PC-3 (cell line): ENCODE data around the gene HIP1R. TPM values are rescaled to one million over a fixed set of nuclear protein-coding genes. Genes with fewer than 3 reads are reported as not detected.
A peak's percentile ranks its signal among the peaks of the same experiment; 100 is the strongest.

Source experiments
- ATAC-seq: fragments of 200-7000 bp; cut with Tn5 transposase; 2 replicates; pipeline ENCODE4 v1.9.1; 2020; ENCODE audit warnings: mild to moderate bottlenecking, moderate library complexity
- BruUV-seq: library from RNA; stranded (reverse); fragments of 400-500 nt; replicated peaks from 2 replicates; lab custom pipeline; 2021; lab: Mats Ljungman, UMichigan
- CTCF ChIA-PET: fragments of 300-600 bp; sonication (Branson Sonifier 250); formaldehyde crosslinking; loops from one replicate; lab custom pipeline; 2022; ENCODE audit warnings: antibody characterized with exemption; lab: Charles Lee
- POLR2A ChIA-PET: fragments of 300-600 bp; sonication (Branson Sonifier 250); formaldehyde crosslinking; loops from one replicate; lab custom pipeline; 2022; ENCODE audit warnings: antibody characterized with exemption; ENCODE audit not compliant: unreplicated experiment; lab: Charles Lee
- DNase-seq: peaks from one replicate; pipeline ENCODE4 v3.0.0-alpha.2; 2015
- H2AFZ ChIP-seq: fragments of 300-600 bp; sonication (generic); 2 replicates; pipeline ENCODE4 v1.6.0; 2016; ENCODE audit warnings: antibody characterized with exemption, low read length
- H3F3A ChIP-seq: fragments of 300-600 bp; sonication (generic); one replicate; pipeline ENCODE4 v1.6.0; 2017; ENCODE audit warnings: antibody characterized with exemption, low read length, control low read depth, mild to moderate bottlenecking; ENCODE audit not compliant: unreplicated experiment
- H3K27ac ChIP-seq: fragments of 300-600 bp; sonication (generic); 2 replicates; pipeline ENCODE4 v1.5.1; 2016; ENCODE audit warnings: mild to moderate bottlenecking, low read length
- H3K27me3 ChIP-seq: fragments of 300-600 bp; sonication (generic); 2 replicates; pipeline ENCODE4 v1.6.1; 2016; ENCODE audit warnings: low read length, mixed read lengths
- H3K36me3 ChIP-seq: fragments of 300-600 bp; sonication (generic); 2 replicates; pipeline ENCODE4 v1.6.1; 2016; ENCODE audit warnings: low read depth, mixed run types, low read length, mixed read lengths
- H3K4me1 ChIP-seq: fragments of 300-600 bp; sonication (generic); 2 replicates; pipeline ENCODE4 v1.5.1; 2016; ENCODE audit warnings: low read length; ENCODE audit not compliant: insufficient read depth
- H3K4me2 ChIP-seq: fragments of 300-600 bp; sonication (generic); 2 replicates; pipeline ENCODE4 v1.6.0; 2016; ENCODE audit warnings: low read length
- H3K4me3 ChIP-seq: fragments of 300-600 bp; sonication (generic); 2 replicates; pipeline ENCODE4 v1.5.1; 2016; ENCODE audit warnings: mild to moderate bottlenecking, low read length, mixed read lengths
- H3K79me2 ChIP-seq: fragments of 300-600 bp; sonication (generic); 2 replicates; pipeline ENCODE4 v1.6.1; 2017; ENCODE audit warnings: low read length, mixed read lengths
- H3K9ac ChIP-seq: fragments of 300-600 bp; sonication (generic); 2 replicates; pipeline ENCODE4 v1.6.0; 2016; ENCODE audit warnings: mild to moderate bottlenecking, low read length
- H3K9me2 ChIP-seq: fragments of 300-600 bp; sonication (generic); replicated peaks from 2 replicates; pipeline ENCODE4 v1.6.1; 2016; ENCODE audit warnings: mixed run types, low read length, mixed read lengths
- H3K9me3 ChIP-seq: fragments of 300-600 bp; sonication (generic); 2 replicates; pipeline ENCODE4 v1.6.1; 2016; ENCODE audit warnings: low read length, mixed read lengths
- H4K20me1 ChIP-seq: fragments of 300-600 bp; sonication (generic); 2 replicates; pipeline ENCODE4 v1.6.1; 2016; ENCODE audit warnings: low read length, mixed read lengths
- CTCF ChIP-seq: fragments of 300-600 bp; sonication (generic); conservative IDR thresholded peaks from 2 replicates; pipeline ENCODE4 v1.5.1; 2017; ENCODE audit warnings: antibody characterized with exemption, low read depth, mild to moderate bottlenecking, low read length
- EZH2 ChIP-seq: fragments of 300-600 bp; sonication (generic); IDR thresholded peaks from one replicate; pipeline ENCODE4 v1.6.1; 2017; ENCODE audit warnings: antibody characterized with exemption, mild to moderate bottlenecking, low read length; ENCODE audit not compliant: unreplicated experiment
- EZH2phosphoT487 ChIP-seq: fragments of 300-600 bp; sonication (generic); IDR thresholded peaks from 2 replicates; pipeline ENCODE4 v1.6.1; 2018; ENCODE audit warnings: mild to moderate bottlenecking, antibody characterized with exemption, low read length, borderline replicate concordance
- intact Hi-C: fragments of 100-400 bp; cut with micrococcal nuclease; formaldehyde crosslinking; loops from 2 replicates; pipeline ENCODE4 v1.9.0; 2023
- total RNA-seq: library from RNA; depleted of rRNA; stranded (reverse); fragments of >200 nt; gene quantifications from 2 replicates; pipeline ENCODE4 v1.2.3, GENCODE V29; 2014

The HIP1R gene
- total RNA-seq, 1 experiment from 2014 or later: 46.1 TPM

DNA sequence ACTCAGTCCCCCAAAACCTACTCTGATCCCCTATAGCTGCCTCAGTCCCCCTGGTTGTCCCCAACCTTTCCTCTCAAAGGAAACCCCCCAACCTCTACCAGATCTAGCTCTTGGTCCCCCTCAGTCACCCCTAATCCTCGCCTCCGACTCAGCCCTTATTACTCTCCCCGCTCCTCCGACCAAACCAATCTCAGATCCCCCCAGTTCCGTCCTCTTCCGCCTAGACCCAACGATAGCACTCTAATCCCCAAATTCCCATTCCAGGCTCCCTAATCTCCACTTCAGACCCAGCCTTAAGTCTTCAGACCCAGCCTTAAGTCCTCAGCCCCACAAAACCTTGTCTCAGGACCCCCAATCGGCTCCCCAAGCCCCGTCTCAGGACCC lies 60.1 kb downstream of the HIP1R start:
- CTCF ChIA-PET: no interaction called here
- intact Hi-C loops: loop anchor here (2.0 to 5.0 kb wide), 3 partner anchors 23 to 51 kb away; no protein-coding TSS in a partner anchor
- Histone ChIP-seq H3K4me2 (peak overlapping the region; percentile 84), H4K20me1 (peaks cover 13% of the 10 kb centered on the region; the same call in 1 of the 2 replicates), H3K9me2 (no peaks in the 10 kb centered on the region), H3K9ac (peak overlapping the region; percentile 99), H3K9me3 (no peaks in the 10 kb centered on the region), H2AFZ (0 out of 2 replicates have a peak overlapping the region, but pooled peaks have one; percentile 8), H3K36me3 (no peaks in the 10 kb centered on the region), H3K27ac (peak overlapping the region; percentile 90), H3F3A (peaks cover 29% of the 10 kb centered on the region), H3K79me2 (peaks cover 67% of the 10 kb centered on the region), H3K27me3 (no peaks in the 10 kb centered on the region), H3K4me3 (peak overlapping the region; percentile 89), H3K4me1 (peaks cover 76% of the 10 kb centered on the region)
- DNase-seq (no peak), ATAC-seq (no peak)
- POLR2A ChIA-PET: no interaction called here
- TF ChIP-seq EZH2phosphoT487: no peak
- TF ChIP-seq EZH2: no peak
- no peak for TF ChIP-seq CTCF
- BruUV-seq: no TSS peak

DNA sequence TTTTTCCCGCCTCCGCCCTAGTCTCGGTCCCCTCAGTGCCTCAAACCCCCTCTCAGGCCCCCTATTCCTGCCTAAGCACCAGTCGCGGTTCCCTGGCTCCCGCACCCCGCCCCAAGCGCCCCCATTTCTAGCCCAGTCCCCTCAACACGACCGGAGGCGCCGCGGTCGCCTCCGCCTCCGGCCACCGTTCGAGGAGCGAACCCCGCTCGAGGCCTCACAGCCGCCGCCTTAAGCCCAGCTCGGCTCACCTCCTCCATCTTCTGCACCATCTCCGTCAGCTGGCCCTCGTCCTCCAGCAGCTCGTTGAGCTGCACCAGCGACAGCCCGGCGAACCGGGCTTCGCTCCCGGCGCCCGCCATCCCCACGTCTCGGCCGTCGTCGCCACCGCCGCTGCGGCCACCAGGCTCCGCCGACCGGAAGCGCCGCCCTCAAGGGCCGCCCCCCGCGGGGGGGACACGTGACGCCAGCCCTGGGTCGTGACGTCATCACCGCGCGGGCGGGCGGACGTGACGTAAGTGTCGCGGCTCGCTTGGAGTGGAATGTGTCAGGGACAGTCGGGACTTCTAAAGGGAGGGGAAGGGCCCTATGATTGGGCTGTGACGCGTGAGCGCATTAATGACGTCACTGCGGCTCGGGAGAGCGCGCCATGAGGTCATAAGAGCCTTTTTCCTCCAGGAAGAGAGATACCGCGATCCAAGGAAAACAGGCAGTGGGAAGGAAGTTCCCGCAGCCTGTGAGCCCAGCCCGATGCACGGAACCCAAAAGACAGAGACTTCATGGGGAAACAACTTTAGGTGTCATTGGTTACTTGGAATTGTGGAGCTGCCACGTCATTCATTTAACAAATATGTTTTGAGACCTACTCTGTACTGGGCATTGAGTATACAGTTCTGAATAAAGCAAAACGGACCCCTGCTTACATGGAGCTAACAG lies 60.7 kb downstream of the HIP1R start, which contains the start of gene VPS37B:
VPS37B (minus strand) TSS at position 421 of the 933 bp plus-strand sequence; CDS start at position 359, 62 bp downstream.
- ChIA-PET CTCF (no interaction called here), POLR2A (no interaction called here)
- BruUV-seq: no TSS peak

More for the DNA sequence above, 60.7 kb downstream of the HIP1R start, which contains the start of gene VPS37B:
- H3K9ac ChIP-seq: peak within 1 kb of the TSS; percentile 99
- peak within 1 kb of the TSS; percentile 89 for H3K4me3 ChIP-seq
- peaks cover 9% of the 10 kb centered on the region; the same call in 1 of the 2 replicates for H4K20me1 ChIP-seq
- H3K4me1 ChIP-seq: peaks cover 69% of the 10 kb centered on the region
- intact Hi-C loops: loop anchor here (2.0 to 5.0 kb wide), 3 partner anchors 23 to 51 kb away; no protein-coding TSS in a partner anchor
- 0 out of 2 replicates have a peak within 1 kb of the TSS, but pooled peaks have one; percentile 8 for H2AFZ ChIP-seq
- H3K9me3 ChIP-seq: no peaks in the 10 kb centered on the region
- no peaks in the 10 kb centered on the region for H3K36me3 ChIP-seq
- TF ChIP-seq CTCF (no peak), EZH2 (no peak), EZH2phosphoT487 (no peak)
- DNase-seq: peak; percentile 82
- H3K27me3 ChIP-seq: no peaks in the 10 kb centered on the region
- no peaks in the 10 kb centered on the region for H3K9me2 ChIP-seq
- H3K4me2 ChIP-seq: peak within 1 kb of the TSS; percentile 84
- H3F3A ChIP-seq: peaks cover 29% of the 10 kb centered on the region
- peak within 1 kb of the TSS; percentile 90 for H3K27ac ChIP-seq
- peaks cover 61% of the 10 kb centered on the region for H3K79me2 ChIP-seq
- peak; percentile 2 for ATAC-seq
